Measurements from ENCODE around the gene RBM10. TPM values are rescaled to one million over a fixed set of nuclear protein-coding genes. Genes with fewer than 3 reads are reported as not detected.

The RBM10 gene
- total RNA-seq, 1 experiment from 2014 or later, result 45.9 TPM

- no peak for DNase-seq (ENCODE audit: low read depth)
Measured at GRCh38 chrX:47194194-47194787, 49.3 kb downstream of the RBM10 start.

- no peak for DNase-seq (ENCODE audit: low read depth)
Measured at GRCh38 chrX:47196098-47196497, 51.1 kb downstream of the RBM10 start.

GRCh38 chrX:47197526-47197925 lies 52.5 kb downstream of the RBM10 start:
- DNase-seq (ENCODE audit: low read depth), result no peak

GRCh38 chrX:47198026-47198686 lies 53.1 kb downstream of the RBM10 start:
- DNase-seq (ENCODE audit: low read depth), result no peak

- no peak for DNase-seq (ENCODE audit: low read depth)
Measured at GRCh38 chrX:47198687-47199080, 53.7 kb downstream of the RBM10 start.

- DNase-seq (ENCODE audit: low read depth), result no peak
Measured at GRCh38 chrX:47199286-47199685, 54.3 kb downstream of the RBM10 start.

GRCh38 chrX:47200385-47201150 lies 55.5 kb downstream of the RBM10 start:
- DNase-seq (ENCODE audit: low read depth), result no peak

GRCh38 chrX:47201345-47201944 lies 56.4 kb downstream of the RBM10 start:
- DNase-seq (ENCODE audit: low read depth), result no peak

GRCh38 chrX:47202316-47202715 lies 57.3 kb downstream of the RBM10 start:
- DNase-seq (ENCODE audit: low read depth), result no peak

GRCh38 chrX:47202877-47203276 lies 57.9 kb downstream of the RBM10 start:
- DNase-seq (ENCODE audit: low read depth), result no peak

- no peak for DNase-seq (ENCODE audit: low read depth)
Measured at GRCh38 chrX:47204970-47205369, 59.9 kb downstream of the RBM10 start.

- peak; percentile 69 for DNase-seq (ENCODE audit: low read depth)
Measured at GRCh38 chrX:47206316-47206715, 61.3 kb downstream of the RBM10 start.

- DNase-seq (ENCODE audit: low read depth), result no peak
Measured at GRCh38 chrX:47208108-47208507, 63.1 kb downstream of the RBM10 start.

- no peak for DNase-seq (ENCODE audit: low read depth)
Measured at GRCh38 chrX:47209508-47210238, 64.7 kb downstream of the RBM10 start.

- no peak for DNase-seq (ENCODE audit: low read depth)
Measured at GRCh38 chrX:47210661-47211425, 65.8 kb downstream of the RBM10 start.

GRCh38 chrX:47212381-47213293 lies 67.6 kb downstream of the RBM10 start:
- no peak for DNase-seq (ENCODE audit: low read depth)

GRCh38 chrX:47214435-47215077 lies 69.5 kb downstream of the RBM10 start:
- DNase-seq (ENCODE audit: low read depth), result no peak

- DNase-seq (ENCODE audit: low read depth), result peak; percentile 76
Measured at GRCh38 chrX:47215291-47215900, 70.4 kb downstream of the RBM10 start.

GRCh38 chrX:47216393-47216925 lies 71.4 kb downstream of the RBM10 start:
- DNase-seq (ENCODE audit: low read depth), result peak; percentile 72

Data from M059J (cell line).